Stimulated activated CD4-positive, alpha-beta T cell treated with anti-CD3 and anti-CD28 coated beads, Interleukin-15, amount 100 ng/mL, for 1 hour (primary cell): ENCODE results near the gene PRG2.
A peak's percentile ranks its signal among the peaks of the same experiment; 100 is the strongest.
"Not testable (repeated sequence)": the region's sequence is repeated elsewhere in the genome, so short reads cannot be mapped to it uniquely, and the experiment has no call there.

Experiments used
- DNase-seq, 2 donors: peaks; one replicate each; pipeline ENCODE4 v3.0.0-alpha.2; 2020; ENCODE audit warnings: low read depth in 1 of 2, low spot score in 1 of 2

Gene PRG2

DNA sequence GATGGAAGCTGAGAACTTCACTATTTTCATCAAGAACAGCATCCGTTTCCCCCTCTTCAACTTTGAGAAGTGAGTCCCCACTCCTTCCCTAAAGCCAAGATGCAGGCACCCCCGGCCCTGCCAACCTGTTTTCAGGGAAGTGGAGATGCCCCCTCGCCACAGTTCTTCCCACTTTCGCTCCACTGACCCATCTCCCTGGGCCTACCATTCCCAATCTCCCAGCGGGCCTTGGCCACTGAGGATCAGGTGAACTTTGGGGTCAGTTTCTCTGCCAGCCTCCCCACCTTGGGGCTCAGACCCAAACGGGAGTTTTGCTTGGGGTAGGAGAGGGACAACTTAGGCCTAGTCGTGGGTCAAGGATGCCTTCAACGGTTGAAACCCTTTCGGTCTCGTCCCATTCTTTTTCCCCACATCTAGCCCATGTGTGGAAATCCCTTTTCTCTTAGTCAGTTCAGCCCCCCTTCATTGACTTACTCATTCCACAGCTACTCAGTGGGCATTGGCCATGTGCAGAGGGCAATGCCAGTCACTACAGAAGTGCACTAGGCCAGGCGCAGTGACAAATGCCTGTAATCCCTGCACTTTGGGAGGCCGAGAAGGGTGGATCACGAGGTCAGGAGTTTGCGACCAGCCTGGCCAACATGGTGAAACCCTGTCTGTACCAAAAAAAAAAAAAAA lies 41.7 kb downstream of the PRG2 start:
- DNase-seq, result no peak

DNA sequence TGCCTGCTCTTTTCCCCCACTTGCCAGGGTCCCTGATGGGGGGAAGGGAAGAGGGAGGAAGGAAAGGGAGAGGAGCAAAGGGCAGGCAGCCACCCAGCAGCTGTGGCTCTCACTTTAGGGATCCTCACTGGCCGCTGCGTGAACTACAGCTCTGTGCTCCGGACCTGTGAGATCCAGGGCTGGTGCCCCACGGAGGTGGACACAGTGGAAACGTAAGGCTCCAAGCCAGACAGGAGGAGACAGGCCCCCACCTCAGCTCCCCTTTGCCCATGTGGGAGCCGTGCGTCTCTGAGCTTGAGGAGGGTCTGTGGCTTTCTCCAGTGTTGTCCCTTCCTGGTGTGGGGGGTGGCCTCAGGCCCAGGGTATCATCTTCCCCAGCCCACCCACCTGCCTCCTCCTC lies 42.4 kb downstream of the PRG2 start:
- DNase-seq, result no peak

DNA sequence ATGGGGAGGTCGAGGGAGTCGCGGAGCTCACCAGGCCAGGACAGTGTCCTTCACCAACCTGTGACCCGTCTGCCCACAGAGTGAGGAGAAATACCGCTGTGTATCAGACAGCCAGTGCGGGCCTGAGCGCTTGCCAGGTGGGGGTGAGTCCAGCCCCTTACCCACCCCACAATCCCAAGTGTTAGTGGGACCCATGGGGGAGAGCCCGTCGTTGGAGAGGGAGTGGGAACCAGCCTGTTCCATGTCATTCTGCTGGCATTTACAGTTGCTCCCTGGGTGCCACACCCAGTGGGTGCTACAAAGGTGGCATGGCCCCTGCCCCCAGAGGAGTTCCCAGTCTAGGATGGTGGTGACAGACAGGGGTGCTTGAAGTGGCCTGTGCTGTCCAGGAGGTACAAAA lies 43.1 kb downstream of the PRG2 start:
- DNase-seq, result no peak

DNA sequence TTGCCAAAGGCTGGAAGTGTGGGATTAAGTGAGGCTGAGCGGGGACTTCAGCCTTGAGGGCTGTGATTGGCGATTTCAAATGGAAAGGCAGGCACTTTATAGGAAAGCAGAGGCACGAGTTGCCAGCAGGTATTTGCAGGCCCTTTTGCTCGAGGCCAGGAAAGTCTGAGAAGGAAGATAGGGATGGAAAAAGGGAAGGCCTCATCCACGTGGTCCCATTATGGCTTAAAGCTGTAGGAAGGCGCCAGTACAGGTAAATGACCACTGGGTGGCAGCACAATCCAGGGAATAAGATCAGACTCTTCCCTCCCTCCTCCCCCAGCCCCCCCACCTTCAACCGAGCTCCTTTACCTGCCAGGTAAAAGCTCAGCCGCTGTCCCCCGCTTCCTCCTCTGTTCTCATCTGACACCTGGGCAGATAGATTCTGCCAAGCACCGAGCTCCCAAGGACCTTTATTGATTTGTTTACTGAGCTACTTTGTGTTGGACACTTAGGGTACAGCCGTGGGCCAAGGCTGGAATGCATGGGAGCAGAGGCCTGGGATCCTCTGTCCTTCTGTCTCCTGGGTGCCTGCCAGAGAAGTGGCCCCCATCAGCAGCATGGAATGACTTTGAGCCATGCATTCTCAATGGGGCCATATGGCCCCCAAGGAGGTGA lies 44.8 kb downstream of the PRG2 start:
- peak; percentile 30 to 53 for DNase-seq

DNA sequence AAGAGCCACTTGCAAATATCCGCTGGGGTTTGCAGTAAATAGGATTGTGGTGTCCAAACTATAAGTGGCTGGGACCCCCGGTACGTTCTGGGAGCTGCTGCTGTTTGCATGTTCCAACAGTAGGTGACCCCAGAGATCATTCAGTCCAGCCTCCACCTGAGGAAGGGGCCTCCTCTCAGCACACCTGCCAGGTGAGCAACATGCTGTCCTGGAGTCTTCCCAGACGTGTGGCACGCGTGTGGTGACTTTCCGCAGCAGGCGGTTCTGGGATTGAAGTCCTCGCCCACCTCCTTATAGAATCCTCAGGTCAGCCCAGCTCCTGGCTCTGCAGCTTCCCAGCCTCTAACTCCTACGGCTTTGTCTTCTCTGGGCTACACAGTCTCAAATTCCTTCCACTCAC lies 45.6 kb downstream of the PRG2 start:
- no peak for DNase-seq

DNA sequence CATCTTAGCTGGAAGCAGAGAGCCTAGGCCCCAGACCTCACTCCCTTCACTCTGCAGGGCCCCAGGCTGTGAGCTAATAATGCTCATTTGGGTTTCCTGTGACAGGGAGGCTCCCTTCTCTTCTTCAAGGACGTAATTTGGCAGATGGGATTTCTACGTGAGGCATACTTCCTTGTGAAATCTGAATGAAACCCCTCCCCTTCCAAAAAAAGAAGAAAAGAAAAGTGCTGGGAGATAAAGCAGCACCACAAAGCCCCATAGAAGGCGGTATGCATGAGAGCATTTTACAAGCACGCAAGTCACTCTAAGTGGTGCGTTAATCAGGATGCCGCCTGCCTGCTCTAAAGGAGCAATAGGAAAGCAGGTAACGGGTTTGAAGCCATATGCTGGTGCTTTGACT lies 46.6 kb downstream of the PRG2 start:
- no peak for DNase-seq

DNA sequence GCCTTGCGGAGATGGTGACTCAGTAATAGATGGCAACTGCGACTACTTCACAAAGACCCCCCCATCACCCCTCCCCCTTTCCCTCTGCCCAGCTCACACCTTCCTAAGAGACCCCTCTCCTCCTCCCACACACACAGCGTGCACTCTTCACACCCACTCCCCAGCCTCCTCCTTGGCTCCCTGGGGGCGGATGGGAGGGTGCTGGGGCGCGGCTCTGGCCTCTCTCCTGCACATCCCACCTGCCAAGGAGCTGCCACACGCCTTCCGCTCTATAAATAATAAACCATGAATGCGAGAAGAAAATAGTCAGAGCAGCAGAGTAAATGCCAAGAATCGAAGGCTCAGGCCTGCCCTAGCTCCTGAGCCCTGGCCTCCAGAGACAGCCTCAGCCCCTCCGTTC lies 47.7 kb downstream of the PRG2 start:
- no peak for DNase-seq

DNA sequence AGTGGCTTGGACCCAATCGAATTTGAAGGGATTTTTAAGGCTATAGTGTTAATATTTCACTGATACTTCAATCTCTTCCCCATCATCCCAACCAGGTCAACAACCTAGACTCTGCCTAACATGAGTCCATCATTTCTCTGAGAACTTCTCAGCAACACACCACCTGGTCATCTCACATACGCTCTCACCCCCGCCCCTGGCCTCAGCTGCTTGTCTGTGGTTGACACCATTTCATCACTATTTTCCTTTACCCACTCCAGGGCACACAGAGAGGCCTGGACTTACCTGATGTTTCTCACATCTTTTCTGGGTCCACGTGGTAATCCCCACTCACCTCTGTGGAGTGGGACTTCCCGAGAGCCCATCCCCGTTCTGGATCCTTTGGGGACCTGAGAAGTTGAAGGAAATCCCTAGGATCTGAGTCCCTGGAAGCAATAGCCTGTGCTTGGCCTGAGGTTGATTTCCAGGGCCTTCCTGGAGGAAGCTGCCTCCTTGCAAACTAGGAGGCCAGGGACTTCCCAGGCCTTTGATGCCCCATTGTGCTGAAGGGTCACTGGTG lies 49.1 kb downstream of the PRG2 start:
- no peak for DNase-seq

DNA sequence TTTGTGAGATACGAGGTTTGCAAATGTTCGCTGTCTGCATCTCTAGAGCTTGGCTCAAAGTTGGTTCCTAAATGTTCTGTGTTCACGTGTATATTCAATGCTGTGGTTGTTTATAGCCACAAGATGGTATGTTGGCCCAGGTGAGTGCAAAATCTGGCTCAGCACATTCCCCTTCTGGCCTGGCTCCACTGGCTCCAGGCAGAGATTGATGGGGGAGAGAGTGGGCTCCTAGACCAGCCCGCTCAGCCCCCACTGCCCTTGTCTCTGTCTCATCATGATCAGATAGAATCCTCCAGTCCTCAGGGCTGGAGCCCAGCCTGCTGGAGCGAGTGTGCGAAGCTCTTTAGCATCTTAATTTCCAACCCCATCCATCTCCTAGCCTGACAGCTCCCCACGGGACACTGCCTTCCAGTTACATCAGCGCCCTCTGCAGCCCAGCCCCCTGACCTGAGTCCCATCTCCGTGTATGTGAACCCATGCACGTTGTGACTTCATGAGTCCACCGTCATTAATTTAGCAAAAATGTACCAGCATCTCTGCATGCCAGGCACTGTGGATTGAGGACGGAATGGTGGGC lies 50.3 kb downstream of the PRG2 start:
- no peak for DNase-seq

DNA sequence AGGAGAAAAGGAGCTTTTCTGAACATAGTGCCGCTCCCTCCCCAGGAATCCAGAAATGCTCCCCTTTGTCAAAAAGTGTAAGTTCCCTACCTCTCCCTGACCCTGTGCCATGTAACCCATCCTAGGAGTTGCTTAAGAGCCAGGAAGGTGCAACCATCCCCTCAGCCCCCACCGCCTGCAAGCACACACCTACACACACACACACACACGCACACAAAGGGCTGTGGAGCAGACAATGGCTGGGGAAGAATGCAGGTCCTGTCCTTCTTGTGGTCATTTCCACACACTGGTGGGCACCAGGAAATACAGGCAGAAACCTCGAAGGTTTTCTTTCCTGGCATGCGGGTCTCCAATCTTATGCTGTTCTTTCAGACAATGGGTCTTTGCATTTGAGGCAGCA lies 51.1 kb downstream of the PRG2 start:
- DNase-seq, result no peak

DNA sequence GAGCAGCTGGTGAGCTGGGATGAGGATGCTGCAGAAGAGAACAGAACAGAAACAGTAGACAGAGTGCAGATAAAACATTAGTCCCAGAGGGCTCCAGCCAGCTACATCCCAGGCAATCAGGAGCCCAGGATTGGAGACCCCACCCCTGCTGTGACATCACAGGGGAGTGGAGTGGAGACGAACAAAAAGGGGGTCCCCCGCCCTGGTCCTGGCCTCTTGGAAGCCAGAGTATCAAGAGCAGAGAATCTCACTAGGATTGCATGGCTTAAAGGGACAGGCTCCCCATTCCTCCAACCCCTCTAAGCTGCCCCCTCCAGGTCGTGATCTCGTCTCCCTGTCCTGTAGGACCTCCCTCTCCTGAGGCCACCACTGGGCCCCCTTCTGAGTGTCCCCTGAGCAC lies 52.3 kb downstream of the PRG2 start, which contains the start of gene P2RX3:
Gene P2RX3, plus strand, starts transcription at position 211 of the 400 bp plus-strand sequence. CDS start 199 bp downstream, outside the sequence.
- no peak for DNase-seq

DNA sequence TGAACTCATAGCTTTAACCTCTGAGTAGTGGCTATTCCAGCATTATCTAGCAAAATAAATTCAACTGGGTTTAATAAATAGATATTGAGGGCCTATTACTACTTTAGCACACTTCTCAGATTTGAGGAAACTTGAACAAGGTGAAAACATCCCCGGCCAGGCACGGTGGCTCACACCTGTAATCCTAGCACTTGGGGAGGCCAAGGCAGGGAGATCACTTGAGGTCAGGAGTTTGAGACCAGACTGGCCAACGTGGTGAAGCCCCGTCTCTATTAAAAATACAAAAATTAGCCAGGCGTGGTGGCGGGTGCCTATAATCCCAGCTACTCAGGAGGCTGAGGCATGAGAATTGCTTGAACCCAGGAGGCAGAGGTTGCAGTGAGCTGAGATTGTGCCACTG lies 53.6 kb downstream of the PRG2 start:
- not testable (repeated sequence) for DNase-seq
